Measurements from ENCODE around the gene CCNL2. TPM values are rescaled to one million over a fixed set of nuclear protein-coding genes. Genes with fewer than 3 reads are reported as not detected.

Gene CCNL2
- total and polyA plus RNA-seq, 2 experiments from 2014 or later, result 115 to 146 TPM

DNA sequence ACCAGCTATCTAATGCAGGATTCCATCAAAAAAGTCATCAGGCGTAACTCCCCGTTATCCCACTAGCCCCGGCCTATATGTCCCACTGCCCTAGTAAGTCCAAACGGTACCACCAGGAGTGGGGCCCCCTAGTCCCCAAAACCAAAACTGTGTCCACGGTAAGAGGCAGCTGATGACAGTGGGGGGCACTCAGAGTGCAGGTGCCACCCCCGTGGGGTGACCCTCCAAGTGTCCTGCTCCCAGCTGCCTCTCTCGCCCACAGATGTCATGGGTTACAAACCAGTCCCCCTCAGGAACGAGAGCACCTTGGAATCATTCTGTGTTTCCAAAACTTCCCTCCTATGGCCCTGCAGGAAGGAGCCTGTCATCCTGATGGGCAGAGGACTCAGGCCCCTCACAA lies 13.2 kb downstream of the CCNL2 start:
- peaks cover 25% of the 10 kb centered on the region for H3F3A ChIP-seq (replicated peaks; ENCODE audit: low read depth)
- H3K9me2 ChIP-seq (ENCODE audit: insufficient read depth), result no peaks in the 10 kb centered on the region
- no peaks in the 10 kb centered on the region for H3K4me1 ChIP-seq (ENCODE audit: insufficient read depth)
- TF ChIP-seq EZH2phosphoT487 (IDR thresholded peaks at IDR 0.05; ENCODE audit: unreplicated experiment) (no peak), CREB1 (CRISPR knock-in tag; IDR thresholded peaks at IDR 0.05; ENCODE audit: low read depth) (no peak), JUNB (IDR thresholded peaks at IDR 0.05; ENCODE audit: unreplicated experiment) (no peak), POLR2AphosphoS5 (IDR thresholded peaks at IDR 0.05; ENCODE audit: low read depth) (no peak), STAT1 (IDR thresholded peaks at IDR 0.05; ENCODE audit: unreplicated experiment) (no peak), NANOG (IDR thresholded peaks at IDR 0.05; ENCODE audit: borderline replicate concordance) (no peak), ZNF331 (CRISPR knock-in tag; IDR thresholded peaks at IDR 0.05; ENCODE audit: low read depth) (no peak), EZH2 (IDR thresholded peaks at IDR 0.05; ENCODE audit: low read depth, unreplicated experiment) (no peak), ZNF114 (CRISPR knock-in tag; IDR thresholded peaks at IDR 0.05) (no peak)
- TF ChIP-seq, protein P1, sequence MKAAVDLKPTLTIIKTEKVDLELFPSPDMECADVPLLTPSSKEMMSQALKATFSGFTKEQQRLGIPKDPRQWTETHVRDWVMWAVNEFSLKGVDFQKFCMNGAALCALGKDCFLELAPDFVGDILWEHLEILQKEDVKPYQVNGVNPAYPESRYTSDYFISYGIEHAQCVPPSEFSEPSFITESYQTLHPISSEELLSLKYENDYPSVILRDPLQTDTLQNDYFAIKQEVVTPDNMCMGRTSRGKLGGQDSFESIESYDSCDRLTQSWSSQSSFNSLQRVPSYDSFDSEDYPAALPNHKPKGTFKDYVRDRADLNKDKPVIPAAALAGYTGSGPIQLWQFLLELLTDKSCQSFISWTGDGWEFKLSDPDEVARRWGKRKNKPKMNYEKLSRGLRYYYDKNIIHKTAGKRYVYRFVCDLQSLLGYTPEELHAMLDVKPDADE (IDR thresholded peaks at IDR 0.05), result no peak
- TF ChIP-seq, protein P2, sequence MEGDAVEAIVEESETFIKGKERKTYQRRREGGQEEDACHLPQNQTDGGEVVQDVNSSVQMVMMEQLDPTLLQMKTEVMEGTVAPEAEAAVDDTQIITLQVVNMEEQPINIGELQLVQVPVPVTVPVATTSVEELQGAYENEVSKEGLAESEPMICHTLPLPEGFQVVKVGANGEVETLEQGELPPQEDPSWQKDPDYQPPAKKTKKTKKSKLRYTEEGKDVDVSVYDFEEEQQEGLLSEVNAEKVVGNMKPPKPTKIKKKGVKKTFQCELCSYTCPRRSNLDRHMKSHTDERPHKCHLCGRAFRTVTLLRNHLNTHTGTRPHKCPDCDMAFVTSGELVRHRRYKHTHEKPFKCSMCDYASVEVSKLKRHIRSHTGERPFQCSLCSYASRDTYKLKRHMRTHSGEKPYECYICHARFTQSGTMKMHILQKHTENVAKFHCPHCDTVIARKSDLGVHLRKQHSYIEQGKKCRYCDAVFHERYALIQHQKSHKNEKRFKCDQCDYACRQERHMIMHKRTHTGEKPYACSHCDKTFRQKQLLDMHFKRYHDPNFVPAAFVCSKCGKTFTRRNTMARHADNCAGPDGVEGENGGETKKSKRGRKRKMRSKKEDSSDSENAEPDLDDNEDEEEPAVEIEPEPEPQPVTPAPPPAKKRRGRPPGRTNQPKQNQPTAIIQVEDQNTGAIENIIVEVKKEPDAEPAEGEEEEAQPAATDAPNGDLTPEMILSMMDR (conservative IDR thresholded peaks at IDR 0.05; ENCODE audit: low read depth in 2 of 2), result no peak
- TF ChIP-seq, protein P3, sequence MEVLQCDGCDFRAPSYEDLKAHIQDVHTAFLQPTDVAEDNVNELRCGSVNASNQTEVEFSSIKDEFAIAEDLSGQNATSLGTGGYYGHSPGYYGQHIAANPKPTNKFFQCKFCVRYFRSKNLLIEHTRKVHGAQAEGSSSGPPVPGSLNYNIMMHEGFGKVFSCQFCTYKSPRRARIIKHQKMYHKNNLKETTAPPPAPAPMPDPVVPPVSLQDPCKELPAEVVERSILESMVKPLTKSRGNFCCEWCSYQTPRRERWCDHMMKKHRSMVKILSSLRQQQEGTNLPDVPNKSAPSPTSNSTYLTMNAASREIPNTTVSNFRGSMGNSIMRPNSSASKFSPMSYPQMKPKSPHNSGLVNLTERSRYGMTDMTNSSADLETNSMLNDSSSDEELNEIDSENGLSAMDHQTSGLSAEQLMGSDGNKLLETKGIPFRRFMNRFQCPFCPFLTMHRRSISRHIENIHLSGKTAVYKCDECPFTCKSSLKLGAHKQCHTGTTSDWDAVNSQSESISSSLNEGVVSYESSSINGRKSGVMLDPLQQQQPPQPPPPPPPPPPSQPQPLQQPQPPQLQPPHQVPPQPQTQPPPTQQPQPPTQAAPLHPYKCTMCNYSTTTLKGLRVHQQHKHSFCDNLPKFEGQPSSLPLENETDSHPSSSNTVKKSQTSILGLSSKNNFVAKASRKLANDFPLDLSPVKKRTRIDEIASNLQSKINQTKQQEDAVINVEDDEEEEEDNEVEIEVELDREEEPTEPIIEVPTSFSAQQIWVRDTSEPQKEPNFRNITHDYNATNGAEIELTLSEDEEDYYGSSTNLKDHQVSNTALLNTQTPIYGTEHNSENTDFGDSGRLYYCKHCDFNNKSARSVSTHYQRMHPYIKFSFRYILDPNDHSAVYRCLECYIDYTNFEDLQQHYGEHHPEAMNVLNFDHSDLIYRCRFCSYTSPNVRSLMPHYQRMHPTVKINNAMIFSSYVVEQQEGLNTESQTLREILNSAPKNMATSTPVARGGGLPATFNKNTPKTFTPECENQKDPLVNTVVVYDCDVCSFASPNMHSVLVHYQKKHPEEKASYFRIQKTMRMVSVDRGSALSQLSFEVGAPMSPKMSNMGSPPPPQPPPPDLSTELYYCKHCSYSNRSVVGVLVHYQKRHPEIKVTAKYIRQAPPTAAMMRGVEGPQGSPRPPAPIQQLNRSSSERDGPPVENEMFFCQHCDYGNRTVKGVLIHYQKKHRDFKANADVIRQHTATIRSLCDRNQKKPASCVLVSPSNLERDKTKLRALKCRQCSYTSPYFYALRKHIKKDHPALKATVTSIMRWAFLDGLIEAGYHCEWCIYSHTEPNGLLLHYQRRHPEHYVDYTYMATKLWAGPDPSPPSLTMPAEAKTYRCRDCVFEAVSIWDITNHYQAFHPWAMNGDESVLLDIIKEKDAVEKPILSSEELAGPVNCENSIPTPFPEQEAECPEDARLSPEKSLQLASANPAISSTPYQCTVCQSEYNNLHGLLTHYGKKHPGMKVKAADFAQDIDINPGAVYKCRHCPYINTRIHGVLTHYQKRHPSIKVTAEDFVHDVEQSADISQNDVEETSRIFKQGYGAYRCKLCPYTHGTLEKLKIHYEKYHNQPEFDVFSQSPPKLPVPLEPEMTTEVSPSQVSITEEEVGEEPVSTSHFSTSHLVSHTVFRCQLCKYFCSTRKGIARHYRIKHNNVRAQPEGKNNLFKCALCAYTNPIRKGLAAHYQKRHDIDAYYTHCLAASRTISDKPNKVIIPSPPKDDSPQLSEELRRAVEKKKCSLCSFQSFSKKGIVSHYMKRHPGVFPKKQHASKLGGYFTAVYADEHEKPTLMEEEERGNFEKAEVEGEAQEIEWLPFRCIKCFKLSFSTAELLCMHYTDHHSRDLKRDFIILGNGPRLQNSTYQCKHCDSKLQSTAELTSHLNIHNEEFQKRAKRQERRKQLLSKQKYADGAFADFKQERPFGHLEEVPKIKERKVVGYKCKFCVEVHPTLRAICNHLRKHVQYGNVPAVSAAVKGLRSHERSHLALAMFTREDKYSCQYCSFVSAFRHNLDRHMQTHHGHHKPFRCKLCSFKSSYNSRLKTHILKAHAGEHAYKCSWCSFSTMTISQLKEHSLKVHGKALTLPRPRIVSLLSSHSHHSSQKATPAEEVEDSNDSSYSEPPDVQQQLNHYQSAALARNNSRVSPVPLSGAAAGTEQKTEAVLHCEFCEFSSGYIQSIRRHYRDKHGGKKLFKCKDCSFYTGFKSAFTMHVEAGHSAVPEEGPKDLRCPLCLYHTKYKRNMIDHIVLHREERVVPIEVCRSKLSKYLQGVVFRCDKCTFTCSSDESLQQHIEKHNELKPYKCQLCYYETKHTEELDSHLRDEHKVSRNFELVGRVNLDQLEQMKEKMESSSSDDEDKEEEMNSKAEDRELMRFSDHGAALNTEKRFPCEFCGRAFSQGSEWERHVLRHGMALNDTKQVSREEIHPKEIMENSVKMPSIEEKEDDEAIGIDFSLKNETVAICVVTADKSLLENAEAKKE (CRISPR knock-in tag; IDR thresholded peaks at IDR 0.05), result no peak
- TF ChIP-seq, protein P4, sequence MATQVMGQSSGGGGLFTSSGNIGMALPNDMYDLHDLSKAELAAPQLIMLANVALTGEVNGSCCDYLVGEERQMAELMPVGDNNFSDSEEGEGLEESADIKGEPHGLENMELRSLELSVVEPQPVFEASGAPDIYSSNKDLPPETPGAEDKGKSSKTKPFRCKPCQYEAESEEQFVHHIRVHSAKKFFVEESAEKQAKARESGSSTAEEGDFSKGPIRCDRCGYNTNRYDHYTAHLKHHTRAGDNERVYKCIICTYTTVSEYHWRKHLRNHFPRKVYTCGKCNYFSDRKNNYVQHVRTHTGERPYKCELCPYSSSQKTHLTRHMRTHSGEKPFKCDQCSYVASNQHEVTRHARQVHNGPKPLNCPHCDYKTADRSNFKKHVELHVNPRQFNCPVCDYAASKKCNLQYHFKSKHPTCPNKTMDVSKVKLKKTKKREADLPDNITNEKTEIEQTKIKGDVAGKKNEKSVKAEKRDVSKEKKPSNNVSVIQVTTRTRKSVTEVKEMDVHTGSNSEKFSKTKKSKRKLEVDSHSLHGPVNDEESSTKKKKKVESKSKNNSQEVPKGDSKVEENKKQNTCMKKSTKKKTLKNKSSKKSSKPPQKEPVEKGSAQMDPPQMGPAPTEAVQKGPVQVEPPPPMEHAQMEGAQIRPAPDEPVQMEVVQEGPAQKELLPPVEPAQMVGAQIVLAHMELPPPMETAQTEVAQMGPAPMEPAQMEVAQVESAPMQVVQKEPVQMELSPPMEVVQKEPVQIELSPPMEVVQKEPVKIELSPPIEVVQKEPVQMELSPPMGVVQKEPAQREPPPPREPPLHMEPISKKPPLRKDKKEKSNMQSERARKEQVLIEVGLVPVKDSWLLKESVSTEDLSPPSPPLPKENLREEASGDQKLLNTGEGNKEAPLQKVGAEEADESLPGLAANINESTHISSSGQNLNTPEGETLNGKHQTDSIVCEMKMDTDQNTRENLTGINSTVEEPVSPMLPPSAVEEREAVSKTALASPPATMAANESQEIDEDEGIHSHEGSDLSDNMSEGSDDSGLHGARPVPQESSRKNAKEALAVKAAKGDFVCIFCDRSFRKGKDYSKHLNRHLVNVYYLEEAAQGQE (IDR thresholded peaks at IDR 0.05; ENCODE audit: unreplicated experiment), result no peak
- no peak for ATAC-seq
- H3K27ac ChIP-seq (ENCODE audit: low read depth), result no peak overlapping the region
- peaks cover 46% of the 10 kb centered on the region for H3K36me3 ChIP-seq (ENCODE audit: insufficient read depth)
- Mint-ChIP-seq H3K9me3 (no peaks in the 10 kb centered on the region; the same call in 2 of the 3 replicates), H3K4me1 (no peaks in the 10 kb centered on the region), H3K4me3 (no peak overlapping the region), H3K27ac (no peak overlapping the region), H3K36me3 (ENCODE audit: low read depth) (peaks cover 68% of the 10 kb centered on the region), H3K27me3 (ENCODE audit: insufficient read depth, low read depth, poor library complexity) (peaks cover 6% of the 10 kb centered on the region)
- H3K79me2 ChIP-seq (replicated peaks; ENCODE audit: insufficient read depth), result 0 out of 2 replicates have a peak, but pooled peaks cover 5% of the 10 kb centered on the region
- no peak overlapping the region for H3K4me3 ChIP-seq
- DNase-seq (ENCODE audit: low spot score), result no peak
- no peak overlapping the region for H2AFZ ChIP-seq
- no peaks in the 10 kb centered on the region for H3K27me3 ChIP-seq (ENCODE audit: insufficient read depth)
- H4K20me1 ChIP-seq (replicated peaks; ENCODE audit: insufficient read depth), result no peaks in the 10 kb centered on the region; the same call in 1 of the 2 replicates
- H3K4me2 ChIP-seq, result no peak overlapping the region
